T-helper 1 cell treated with Interleukin-12 subunit alpha and Interleukin-12 subunit beta and Interleukin-4 antibody, amounts not matched to agents 30 ng/mL and 1 ng/mL, for 36 hours (primary cell): ENCODE data around the gene CPEB2. TPM values are rescaled to one million over a fixed set of nuclear protein-coding genes. Genes with fewer than 3 reads are reported as not detected.

Experiments
- intact Hi-C: fragments of 100-400 bp; cut with micrococcal nuclease; formaldehyde crosslinking; loops from one replicate; pipeline ENCODE4 v1.15.1; 2024
- total RNA-seq: library from RNA; stranded (reverse); gene quantifications from 2 replicates; pipeline ENCODE4 v1.2.3, GENCODE V29; 2022

CPEB2 gene
- 19.9 and 20.5 TPM in 2 replicates for total RNA-seq

GRCh38 chr4:15001869-15002658, at the start of gene CPEB2:
CPEB2 (plus strand) TSS chr4:15002481; CDS start chr4:15002674, 193 bp downstream.
- intact Hi-C loops, result loop anchor here (1.0 to 10.0 kb wide), 13 partner anchors 77 to 1518 kb away; partner anchors contain the start of genes CD38, FAM200B, FBXL5 and RAB28

DNA sequence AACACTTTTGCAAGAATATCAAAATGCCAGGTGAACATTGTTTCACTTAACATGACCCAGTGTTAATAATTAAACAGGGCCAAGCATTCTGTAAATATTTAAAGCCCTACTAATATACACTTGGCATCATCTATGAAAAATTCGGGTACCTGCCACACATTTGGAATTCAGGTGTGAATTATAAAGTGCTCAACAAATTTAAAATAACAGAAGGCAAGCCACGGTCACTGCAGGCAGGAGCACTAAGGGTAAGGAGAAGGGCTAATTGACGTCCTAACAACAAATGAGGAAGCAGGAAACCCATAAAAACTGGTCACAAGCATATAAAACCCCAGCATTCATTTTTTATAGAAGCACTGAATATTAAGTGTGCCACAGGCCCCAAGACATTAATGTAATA, 43.8 kb upstream of the CPEB2 start:
- intact Hi-C loops, result no loop called here

- intact Hi-C loops, result no loop called here
Observed at GRCh38 chr4:14961292-14961691, 41.0 kb upstream of the CPEB2 start.

DNA sequence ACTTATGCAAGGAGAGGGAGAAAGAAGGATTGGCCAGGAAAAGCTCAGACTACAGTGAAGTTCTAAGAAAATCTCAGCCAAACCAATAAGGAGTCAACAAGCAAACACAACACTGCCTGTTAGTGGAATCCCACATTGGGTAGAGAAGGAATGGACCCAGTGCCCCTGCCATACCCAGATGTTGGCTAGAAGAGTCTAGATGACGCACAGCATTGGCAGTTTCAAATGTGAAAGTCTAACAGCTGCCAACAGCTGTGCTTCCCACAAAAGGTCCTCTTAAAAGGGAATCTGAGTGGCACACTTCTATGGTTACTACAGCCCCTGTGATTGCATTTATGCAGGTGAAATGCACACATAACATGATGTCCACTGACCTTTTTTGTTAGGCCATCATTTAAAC, 37.2 kb upstream of the CPEB2 start:
- intact Hi-C loops, result no loop called here

GRCh38 chr4:14967982-14968381, 34.3 kb upstream of the CPEB2 start:
- intact Hi-C loops, result no loop called here

GRCh38 chr4:14977830-14978229, 24.5 kb upstream of the CPEB2 start:
- intact Hi-C loops, result no loop called here

DNA sequence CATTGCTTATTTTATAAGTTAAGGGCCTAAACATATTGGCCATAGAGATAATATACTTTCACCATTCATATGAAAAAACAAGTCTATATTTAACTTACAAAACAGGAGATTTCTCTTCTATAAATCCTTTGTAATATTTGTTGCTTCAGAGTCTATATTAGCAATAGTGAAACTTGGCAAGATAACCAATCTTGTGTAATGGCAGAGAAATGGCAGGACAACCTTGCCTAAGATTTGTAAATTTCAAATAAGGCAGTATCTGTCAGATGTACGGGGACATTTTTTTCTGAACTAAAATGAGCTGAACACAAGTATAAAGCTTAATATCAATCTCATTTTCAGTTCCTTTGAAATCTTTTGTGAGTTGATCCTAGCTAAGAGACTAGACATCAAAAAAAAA, 17.8 kb upstream of the CPEB2 start:
- intact Hi-C loops, result no loop called here

- intact Hi-C loops, result no loop called here
Observed at GRCh38 chr4:14985161-14985560, 17.1 kb upstream of the CPEB2 start.

DNA sequence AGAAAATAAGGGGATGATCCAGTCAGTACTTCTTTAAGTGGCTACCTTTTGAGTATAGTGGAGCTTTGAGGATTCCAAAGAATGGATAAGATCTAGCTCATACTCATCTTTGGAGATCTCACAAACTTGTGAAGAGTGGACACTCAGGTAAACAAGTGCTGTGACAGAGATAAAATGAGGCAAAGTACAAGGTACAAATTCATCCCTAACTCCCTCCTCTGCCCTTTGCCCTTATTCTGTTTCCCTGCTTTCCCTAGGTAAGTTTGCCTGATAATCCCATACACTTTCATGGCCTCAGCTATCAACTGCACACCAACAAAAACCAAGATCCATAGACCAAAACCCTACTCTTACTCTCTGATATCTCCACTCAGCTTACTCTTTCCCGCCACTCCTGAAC, 16.4 kb upstream of the CPEB2 start:
- intact Hi-C loops, result no loop called here

DNA sequence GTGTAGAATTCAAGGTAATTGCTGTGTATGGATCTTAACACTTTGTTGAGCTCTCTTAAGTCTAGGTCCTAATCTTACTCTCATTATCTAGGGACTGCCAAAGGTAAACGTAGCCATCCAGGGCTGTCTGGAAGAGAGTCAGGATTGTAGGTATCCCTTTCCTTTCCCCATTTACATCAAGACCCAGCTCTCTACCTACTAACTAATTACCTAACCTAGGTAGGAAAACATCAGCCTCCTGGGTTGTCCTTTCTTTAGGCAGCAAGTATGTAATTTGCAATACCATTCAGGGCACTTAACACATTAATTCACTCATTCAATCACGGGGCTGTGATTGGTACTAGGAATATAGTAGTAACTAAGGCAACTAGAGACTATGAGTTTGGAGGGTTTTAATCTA, 15.2 kb upstream of the CPEB2 start:
- intact Hi-C loops, result no loop called here

DNA sequence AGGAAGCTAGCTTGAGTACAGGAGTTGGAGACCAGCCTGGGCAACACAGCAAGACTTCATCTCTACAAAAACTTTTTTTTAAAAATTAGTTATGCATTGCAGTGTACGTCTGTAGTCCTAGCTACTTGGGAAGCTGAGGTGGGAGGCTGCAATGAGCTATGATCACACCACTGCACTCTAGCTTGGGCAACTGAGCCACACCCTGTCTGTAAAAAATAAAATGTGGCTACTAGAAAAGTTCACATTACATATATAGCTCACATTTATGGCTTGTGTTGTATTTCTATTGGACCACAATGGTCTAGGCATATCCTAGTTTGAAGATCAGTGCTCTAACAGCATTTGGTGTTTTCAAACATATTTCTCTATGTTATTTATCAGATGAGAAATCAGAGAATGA, 11.8 kb upstream of the CPEB2 start:
- intact Hi-C loops, result no loop called here

DNA sequence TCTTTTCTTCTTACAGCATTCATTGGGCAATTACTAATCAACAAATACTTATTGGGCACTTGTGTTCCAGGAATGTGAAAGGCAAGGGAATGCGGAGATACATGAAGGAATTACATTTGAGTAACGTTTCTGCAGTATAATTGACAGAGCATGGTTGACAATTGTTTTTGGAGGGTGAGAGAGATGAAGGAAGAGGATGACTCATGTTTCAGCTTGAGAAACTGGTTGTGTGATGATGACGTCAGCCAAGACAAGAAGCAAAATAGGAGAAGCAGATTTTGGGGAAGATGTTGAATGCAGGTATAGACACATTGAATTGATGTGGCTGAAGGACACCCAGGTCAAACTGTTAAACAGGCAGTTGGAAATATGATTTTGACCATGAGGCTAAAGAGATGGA, 8.0 kb upstream of the CPEB2 start:
- intact Hi-C loops, result no loop called here

DNA sequence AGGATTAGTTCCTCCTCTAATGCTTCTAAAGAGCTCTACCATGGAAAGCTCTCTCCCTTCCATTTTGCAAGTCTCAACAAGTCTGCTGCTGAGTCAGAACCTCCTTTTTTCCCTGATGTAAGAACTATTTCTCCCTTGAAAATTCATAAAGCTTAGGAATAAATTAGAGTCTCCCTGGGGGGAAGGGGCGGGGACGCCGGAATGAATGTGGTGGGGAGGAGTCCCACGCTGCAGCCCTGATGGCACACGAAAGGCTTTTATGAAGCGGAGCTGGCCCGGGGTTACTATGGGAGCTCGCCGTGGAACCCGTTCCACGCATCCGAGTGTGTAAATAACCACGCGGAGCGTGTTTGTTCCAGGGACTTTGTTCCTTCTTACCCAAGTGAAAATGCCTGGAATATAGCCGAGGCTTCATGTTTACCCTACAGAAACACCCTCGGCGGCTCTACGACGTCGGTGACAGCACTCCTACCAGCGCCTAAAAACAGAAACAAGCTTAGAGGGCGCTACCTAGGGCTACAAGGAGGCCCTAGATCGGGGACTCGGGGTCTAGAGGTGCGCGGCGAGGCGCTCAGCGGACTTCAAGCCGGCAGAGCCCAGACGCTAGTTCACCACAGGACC, 923 bp upstream of the CPEB2 start:
- intact Hi-C loops, result loop anchor here (1.0 to 10.0 kb wide), 5 partner anchors 77 to 1373 kb away; no protein-coding TSS in a partner anchor

DNA sequence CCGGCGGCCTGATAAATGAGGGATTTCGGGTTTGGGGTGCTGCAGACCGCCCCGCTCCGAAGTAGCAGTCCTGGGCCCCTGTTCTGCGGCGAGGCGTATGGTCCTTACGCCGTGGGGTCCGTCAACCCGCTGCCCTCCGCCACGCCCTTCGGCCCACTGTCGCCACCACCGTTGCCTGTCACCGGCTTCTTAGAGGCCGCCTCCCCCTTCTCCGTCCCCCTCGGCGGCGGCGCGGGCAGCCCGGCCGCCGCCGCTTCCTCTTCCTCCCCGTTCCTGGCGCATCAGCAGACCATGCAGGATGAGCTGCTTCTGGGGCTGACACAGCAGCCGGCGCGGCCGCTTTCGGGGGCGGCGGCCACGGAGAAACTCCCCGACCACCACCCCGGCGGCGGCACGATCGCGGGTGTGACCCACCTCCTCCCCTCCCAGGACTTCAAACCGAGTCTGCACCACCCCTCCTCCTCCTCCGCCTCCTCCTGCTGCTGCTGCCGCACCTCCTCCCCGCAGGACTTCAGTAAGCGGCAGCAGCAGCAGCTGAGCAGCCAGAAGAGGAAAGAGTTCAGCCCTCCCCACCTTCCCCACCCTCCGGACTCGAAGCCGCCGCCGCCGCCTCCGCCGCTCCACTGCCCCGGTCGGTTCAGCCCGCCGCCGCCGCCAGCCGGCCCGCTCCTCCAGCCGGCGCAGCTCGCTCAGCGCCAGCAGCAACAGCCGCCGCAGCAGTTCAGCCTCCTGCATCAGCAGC, 549 bp downstream of the CPEB2 start:
- intact Hi-C loops, result loop anchor here (1.0 to 10.0 kb wide), 10 partner anchors 131 to 1519 kb away; partner anchors contain the start of genes CD38, FAM200B, FBXL5 and RAB28

- intact Hi-C loops, result loop anchor here (2.0 to 10.0 kb wide), 4 partner anchors 131 to 775 kb away; partner anchors contain the start of gene CD38
Observed at GRCh38 chr4:15003401-15003890, 1.2 kb downstream of the CPEB2 start.

DNA sequence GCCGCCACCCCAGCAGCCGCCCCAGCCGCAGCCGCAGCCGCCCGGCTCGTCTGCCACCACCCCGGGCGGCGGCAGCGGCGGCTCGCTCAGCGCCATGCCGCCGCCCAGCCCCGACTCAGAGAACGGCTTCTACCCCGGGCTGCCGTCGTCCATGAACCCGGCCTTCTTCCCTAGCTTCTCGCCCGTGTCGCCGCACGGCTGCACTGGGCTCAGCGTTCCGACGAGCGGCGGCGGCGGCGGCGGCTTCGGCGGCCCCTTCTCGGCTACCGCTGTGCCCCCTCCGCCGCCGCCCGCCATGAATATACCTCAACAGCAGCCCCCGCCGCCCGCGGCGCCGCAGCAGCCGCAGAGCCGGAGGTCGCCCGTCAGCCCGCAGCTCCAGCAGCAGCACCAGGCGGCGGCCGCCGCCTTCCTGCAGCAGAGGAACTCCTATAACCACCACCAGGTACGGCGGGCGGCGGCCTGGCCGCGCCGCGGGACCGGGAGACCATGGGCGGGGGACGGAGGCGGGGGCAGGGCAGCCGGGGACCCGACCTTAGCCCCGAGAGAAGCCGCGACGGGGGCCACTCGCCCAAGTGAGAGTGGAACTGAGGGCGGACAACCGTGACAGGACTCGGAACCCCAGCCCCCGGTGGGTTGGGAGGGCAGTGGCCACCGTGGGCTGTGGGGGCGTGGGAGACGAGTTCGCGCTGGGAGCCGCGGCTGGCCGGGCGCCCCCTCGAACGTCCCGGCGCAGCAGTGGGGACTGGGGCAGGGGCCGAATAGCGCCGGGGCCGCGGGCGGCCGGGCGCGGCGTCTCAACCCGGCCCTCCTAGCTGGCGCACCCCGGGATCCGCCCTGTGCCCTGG, 1.8 kb downstream of the CPEB2 start:
- intact Hi-C loops, result loop anchor here (1.0 to 10.0 kb wide), 6 partner anchors 8 to 775 kb away; partner anchors contain the start of gene CD38

GRCh38 chr4:15004739-15005301, 2.5 kb downstream of the CPEB2 start:
- intact Hi-C loops, result loop anchor here (1.0 to 10.0 kb wide), 4 partner anchors 7 to 390 kb away; no protein-coding TSS in a partner anchor

DNA sequence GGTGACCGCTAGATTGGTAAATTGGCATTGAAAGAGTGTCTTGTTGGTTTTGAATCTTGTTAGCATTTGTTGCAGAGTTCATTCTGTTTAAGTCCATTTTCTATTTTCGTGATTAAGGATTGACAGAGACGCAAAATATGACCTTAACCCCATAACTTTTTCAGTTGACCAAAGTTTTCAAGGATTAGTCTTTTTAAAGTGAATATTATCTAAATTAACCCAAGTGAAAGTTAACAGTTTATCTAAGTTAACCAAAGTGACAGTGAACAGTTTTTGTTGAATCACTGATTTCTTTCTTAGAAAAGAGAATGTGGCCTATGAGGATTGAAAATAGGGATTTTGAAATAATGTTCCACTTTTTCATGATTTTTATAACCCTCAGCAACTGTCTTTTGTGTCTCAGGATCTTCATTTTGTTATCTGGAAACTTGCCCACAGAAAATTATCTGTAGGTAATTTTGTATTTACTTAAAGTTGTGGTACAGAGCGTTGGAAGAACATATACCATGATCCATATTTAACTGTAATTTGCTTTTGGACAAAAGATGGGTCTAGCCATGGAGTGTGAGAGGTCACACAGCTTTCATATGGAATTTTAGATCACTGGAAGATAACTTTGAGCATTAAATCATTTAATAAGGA, 3.3 kb downstream of the CPEB2 start:
- intact Hi-C loops, result loop anchor here (1.0 to 10.0 kb wide), 3 partner anchors 223 to 1349 kb away; no protein-coding TSS in a partner anchor

- intact Hi-C loops, result loop anchor here (1.0 to 10.0 kb wide), 2 partner anchors 388 to 1350 kb away; no protein-coding TSS in a partner anchor
Observed at GRCh38 chr4:15006416-15007024, 4.2 kb downstream of the CPEB2 start.
